ENCODE measurements around the gene C1QTNF12. TPM values are rescaled to one million over a fixed set of nuclear protein-coding genes. Genes with fewer than 3 reads are reported as not detected.

C1QTNF12 gene
- polyA plus RNA-seq, 3 donors = 1.1 TPM; not detected in 2

GRCh38 chr1:1225913-1226312, 20.6 kb downstream of the C1QTNF12 start:
- Mint-ChIP-seq H3K27me3 (ENCODE audit: low read depth in 3 of 3) (no peaks in the 10 kb centered on the region), H3K4me3 (no peak overlapping the region), H3K9me3 (peaks cover 0 to 2% (median 0%) of the 10 kb centered on the region in 7 donors), H3K4me1 (peaks cover 15% of the 10 kb centered on the region), H3K27ac (peak overlapping the region in 2 of 7 donors; percentile 10 to 71), H3K36me3 (peaks cover 50 to 78% of the 10 kb centered on the region in 2 donors)
- peaks cover 93% of the 10 kb centered on the region for H4K20me1 ChIP-seq (ENCODE audit: insufficient read depth, low read length)
- intact Hi-C loops (cut with micrococcal nuclease) = no loop called here
- no peak for TF ChIP-seq CTCF (IDR thresholded peaks at IDR 0.05)
- H3K27me3 ChIP-seq (ENCODE audit: control insufficient read depth in 2 of 2, insufficient read depth in 2 of 2, low read length in 2 of 2) = no peaks in the 10 kb centered on the region
- peaks cover 65% of the 10 kb centered on the region for H3K79me2 ChIP-seq (ENCODE audit: insufficient read depth, low read length)
- peaks cover 73 to 87% of the 10 kb centered on the region in 2 donors for H3K36me3 ChIP-seq (replicated peaks in 1 of 2; ENCODE audit: control insufficient read depth in 1 of 2, insufficient read depth in 2 of 2, low read length in 2 of 2)
- no peak overlapping the region for H3K4me2 ChIP-seq (replicated peaks; ENCODE audit: extremely low read depth, low read length, poor library complexity, severe bottlenecking)
- no peak overlapping the region for H3K27ac ChIP-seq (ENCODE audit: low read depth in 1 of 2, low read length in 2 of 2)
- H3K9ac ChIP-seq (ENCODE audit: insufficient read depth, low read length, poor library complexity, severe bottlenecking) = no peak overlapping the region
- no peak overlapping the region for H2AFZ ChIP-seq (ENCODE audit: insufficient read depth, low read depth, low read length, poor library complexity, severe bottlenecking)
- DNase-seq = no peak
- no peak overlapping the region for H3K4me3 ChIP-seq (replicated peaks in 1 of 3; ENCODE audit: low read depth in 2 of 3, low read length in 3 of 3)
- H3K9me3 ChIP-seq (replicated peaks in 1 of 2; ENCODE audit: control insufficient read depth in 1 of 2, insufficient read depth in 1 of 2, low read length in 2 of 2) = no peaks in the 10 kb centered on the region
- 90% methylated on average over 18 of the region's 18 CpGs for WGBS (ENCODE audit: insufficient coverage)
- peaks cover 12 to 14% of the 10 kb centered on the region in 2 donors for H3K4me1 ChIP-seq (ENCODE audit: control insufficient read depth in 1 of 2, insufficient read depth in 2 of 2, low read length in 2 of 2)

GRCh38 chr1:1225238-1225845, 21.2 kb downstream of the C1QTNF12 start:
- Mint-ChIP-seq H3K27me3 (ENCODE audit: low read depth in 3 of 3) (no peaks in the 10 kb centered on the region), H3K36me3 (peaks cover 55 to 84% of the 10 kb centered on the region in 2 donors), H3K4me1 (peaks cover 9% of the 10 kb centered on the region), H3K4me3 (no peak overlapping the region), H3K9me3 (peaks cover 0 to 2% (median 0%) of the 10 kb centered on the region in 7 donors), H3K27ac (no peak overlapping the region)
- Histone ChIP-seq H3K4me3 (replicated peaks in 1 of 3; ENCODE audit: low read depth in 2 of 3, low read length in 3 of 3) (no peak overlapping the region), H3K9me3 (replicated peaks in 1 of 2; ENCODE audit: control insufficient read depth in 1 of 2, insufficient read depth in 1 of 2, low read length in 2 of 2) (no peaks in the 10 kb centered on the region), H3K36me3 (replicated peaks in 1 of 2; ENCODE audit: control insufficient read depth in 1 of 2, insufficient read depth in 2 of 2, low read length in 2 of 2) (peaks cover 79 to 92% of the 10 kb centered on the region in 2 donors), H3K4me2 (replicated peaks; ENCODE audit: extremely low read depth, low read length, poor library complexity, severe bottlenecking) (no peak overlapping the region), H3K9ac (ENCODE audit: insufficient read depth, low read length, poor library complexity, severe bottlenecking) (no peak overlapping the region), H3K4me1 (ENCODE audit: control insufficient read depth in 1 of 2, insufficient read depth in 2 of 2, low read length in 2 of 2) (peaks cover 7 to 8% of the 10 kb centered on the region in 2 donors), H3K27ac (ENCODE audit: low read depth in 1 of 2, low read length in 2 of 2) (no peak overlapping the region), H3K27me3 (ENCODE audit: control insufficient read depth in 2 of 2, insufficient read depth in 2 of 2, low read length in 2 of 2) (no peaks in the 10 kb centered on the region), H2AFZ (ENCODE audit: insufficient read depth, low read depth, low read length, poor library complexity, severe bottlenecking) (no peak overlapping the region), H4K20me1 (ENCODE audit: insufficient read depth, low read length) (peaks cover 93% of the 10 kb centered on the region), H3K79me2 (ENCODE audit: insufficient read depth, low read length) (peaks cover 61% of the 10 kb centered on the region)
- intact Hi-C loops (cut with micrococcal nuclease) = no loop called here
- 96% methylated on average over 30 of the region's 34 CpGs for WGBS (ENCODE audit: insufficient coverage)
- no peak for TF ChIP-seq CTCF (IDR thresholded peaks at IDR 0.05)
- DNase-seq = no peak
